HG02981 (cell line): Measurements from ENCODE around the gene PITPNC1.
"Not testable (repeated sequence)": the region's sequence is repeated elsewhere in the genome, so short reads cannot be mapped to it uniquely, and the experiment has no call there.

Source experiments
- ATAC-seq: cut with Tn5 transposase; IDR thresholded peaks from one replicate; pipeline ENCODE4 v1.9.1; 2021; ENCODE audit warnings: mild to moderate bottlenecking, moderate library complexity; ENCODE audit not compliant: unreplicated experiment

Gene PITPNC1

DNA sequence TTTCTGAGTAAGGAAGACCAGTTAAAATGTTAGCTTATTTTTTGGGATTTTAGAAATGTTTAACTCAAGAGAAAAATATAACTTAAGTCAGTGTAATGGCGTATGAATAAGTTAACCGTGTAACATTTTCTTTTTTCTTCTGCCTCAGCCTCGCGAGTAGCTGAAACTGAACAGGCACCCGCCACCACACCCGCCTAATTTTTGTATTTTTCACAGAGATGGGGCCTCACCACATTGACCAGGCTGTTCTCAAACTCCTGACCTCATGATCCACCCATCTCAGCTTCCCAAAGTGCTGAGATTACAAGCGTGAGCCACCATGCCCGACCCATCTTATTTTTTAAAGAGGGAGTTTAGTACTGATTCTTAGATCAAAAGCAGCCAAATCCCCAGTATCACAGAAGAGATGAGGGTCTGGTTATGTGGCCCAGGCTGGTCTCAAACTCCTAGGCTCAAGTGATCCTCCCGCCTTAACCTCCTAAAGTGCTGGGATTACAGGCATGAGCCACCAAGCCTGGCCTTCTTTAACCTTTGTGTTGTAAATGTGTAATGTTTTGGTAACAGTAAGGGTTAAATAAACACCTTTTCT lies 16.8 kb downstream of the PITPNC1 start:
- no peak for ATAC-seq

DNA sequence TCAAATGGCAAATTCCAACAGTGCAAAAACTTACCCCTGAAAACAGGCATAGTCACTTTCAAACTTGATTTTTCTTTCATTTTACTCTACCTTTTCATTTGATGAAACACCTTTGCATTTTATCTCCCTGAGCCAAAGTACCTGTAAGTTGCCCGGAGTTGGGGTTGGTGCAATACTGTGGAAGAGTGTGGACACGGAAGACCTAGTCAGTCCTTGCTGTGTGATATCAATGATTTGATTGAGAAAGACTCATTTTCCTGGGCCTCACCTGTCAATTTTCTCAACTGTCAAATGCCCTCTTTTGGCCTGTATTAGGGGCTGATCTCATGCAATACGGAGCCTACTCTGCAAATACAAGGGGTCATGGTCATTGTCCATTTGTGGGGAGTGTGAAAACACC lies 22.6 kb downstream of the PITPNC1 start:
- no peak for ATAC-seq

DNA sequence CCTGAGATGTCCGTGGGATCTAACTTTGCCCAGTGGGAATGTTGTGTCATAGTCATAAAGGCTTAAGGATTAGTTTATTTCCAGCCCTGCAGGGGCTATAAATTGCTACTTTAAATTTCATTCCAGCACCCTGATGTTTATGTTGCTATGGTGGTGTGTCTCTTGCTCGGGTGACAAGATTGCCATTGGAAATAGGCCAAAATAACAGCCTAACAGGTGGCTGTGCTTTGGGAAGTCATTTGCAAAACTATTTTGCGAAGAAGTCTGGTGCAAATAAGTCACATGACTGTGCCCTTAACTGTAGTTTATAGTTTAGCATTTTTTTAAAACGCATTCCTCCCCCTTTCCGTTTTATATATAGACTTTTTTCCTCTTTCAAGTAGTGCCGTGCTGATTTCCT lies 23.1 kb downstream of the PITPNC1 start:
- ATAC-seq = no peak

DNA sequence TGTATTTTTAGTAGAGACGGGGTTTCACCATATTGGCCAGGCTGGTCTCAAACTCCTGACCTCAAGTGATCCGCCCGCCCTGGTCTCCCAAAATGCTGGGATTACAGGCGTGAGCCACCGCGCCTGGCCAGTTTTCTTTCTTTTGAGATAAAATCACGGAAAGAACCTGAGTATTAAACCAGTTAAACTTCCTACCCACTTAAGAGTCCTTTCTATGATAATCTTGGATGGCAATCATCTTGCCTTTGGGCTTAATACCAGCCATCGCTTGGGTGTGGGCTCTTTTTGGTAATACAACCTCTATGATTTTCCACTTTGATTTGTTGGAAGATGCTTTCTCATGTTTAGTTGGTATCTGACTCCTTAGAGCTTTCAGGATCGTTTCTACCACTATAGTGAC lies 24.0 kb downstream of the PITPNC1 start:
- ATAC-seq = no peak

DNA sequence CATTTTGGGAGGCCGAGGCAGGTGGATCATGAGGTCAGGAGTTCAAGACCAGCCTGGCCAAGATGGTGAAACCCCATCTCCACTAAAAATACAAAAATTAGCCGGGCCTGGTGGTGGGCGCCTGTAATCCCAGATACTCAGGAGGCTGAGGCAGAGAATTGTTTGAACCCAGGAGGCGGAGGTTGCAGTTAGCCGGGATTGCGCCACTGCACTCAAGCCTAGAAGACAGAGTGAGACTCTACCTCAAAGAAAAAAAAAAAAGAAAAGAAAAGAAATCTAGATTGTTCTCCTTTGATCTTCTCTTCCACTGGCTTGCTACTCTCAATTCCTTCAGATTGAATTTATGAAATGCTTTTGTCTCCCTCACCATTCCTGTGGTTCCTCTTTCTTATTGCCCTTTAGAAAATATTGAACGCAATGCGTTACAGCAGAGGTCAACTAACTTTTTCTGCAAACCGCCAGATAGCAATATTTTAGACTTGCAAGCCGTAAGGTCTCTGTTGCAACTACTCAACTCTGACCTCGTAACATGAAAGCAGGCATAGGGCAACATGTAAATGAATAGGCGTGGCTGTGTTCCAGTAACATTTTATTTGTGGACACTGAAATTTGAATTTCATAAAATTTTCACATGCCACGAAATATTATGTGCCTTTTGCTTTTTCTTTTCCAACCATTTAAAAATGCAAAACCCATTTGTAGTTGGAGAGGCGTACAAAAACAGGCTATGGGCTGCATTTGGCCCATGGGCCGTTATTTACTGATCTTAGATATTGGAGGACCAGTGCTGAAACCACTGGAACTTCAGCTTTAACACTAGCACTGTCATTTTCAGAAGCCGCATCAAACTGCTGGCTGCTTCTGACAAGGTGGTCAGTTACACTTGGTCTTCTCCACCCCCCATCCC lies 24.8 kb downstream of the PITPNC1 start:
- no peak for ATAC-seq

DNA sequence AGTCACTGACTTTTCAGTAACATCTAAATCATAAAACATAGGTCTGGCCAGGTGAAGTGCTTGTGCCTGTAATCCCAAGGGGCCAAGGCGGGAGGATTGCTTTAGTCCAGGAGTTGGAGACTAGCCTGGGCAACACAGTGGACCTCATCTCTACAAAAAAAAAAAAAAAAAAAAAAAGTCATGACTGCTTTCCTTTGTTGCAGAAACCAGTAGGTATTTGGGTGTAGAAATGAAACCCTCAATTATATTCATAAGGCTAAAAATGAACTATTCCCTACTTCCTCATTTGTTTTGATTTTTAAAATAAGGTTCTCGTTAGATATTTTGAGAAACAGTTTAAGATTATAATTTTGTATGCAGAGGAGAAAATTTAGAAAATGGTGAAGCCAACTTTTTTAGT lies 26.0 kb downstream of the PITPNC1 start:
- ATAC-seq = no peak

DNA sequence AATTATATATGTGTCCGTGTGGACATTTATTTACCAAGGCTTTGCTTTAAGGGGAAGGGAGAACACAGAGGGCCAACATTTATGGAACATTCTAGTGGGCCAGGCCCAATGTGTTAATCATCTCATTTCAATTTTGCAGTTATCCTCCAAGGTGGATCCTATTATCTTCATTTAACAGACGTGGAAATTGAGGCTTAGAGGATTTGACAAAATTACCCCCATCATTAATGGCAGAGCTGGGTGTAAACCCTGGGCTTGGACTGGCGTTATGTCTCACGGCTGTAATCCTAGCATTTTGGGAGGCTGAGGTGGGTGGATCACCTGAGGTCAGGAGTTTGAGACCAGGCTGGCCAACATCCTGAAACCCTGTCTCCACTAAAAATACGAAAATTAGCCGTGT lies 26.4 kb downstream of the PITPNC1 start:
- no peak for ATAC-seq

DNA sequence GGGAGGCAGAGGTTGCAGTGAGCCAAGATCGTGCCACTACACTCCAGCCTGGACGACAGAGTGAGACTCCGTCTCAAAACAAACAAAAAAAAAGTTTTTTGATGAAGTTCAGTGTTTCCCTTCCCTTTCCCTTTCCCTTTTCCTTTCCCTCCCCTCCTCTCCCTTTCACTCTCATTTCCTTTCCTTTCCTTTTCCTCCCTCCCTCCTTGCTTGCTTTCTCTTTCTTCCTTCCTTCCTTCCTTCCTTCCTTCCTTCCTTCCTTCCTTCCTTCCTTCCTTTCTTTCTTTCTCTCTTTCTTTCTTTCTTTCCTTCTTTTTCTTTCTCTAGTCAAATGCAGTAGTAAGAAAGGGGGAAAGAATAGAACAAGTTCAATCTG lies 31.4 kb downstream of the PITPNC1 start:
- ATAC-seq = not testable (repeated sequence)

DNA sequence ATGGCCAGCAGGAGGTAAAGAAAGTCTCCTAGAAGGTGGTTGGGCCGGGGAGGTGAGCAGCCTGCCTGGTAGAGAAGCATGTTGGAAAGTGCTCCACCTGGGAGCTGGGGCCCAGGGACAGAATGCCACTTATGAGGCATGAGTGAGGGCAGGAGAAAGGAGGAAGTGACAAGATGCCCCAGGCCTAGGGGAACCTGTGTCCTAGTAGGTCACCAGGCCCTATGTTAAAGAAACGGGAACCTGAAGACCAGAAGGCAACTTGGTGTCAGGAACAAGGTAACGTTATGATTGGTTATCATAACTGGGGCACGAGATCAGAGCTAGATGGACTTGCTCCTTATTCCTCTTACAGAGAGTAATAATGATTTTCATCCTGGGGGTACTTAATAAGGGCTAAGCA lies 34.3 kb downstream of the PITPNC1 start:
- no peak for ATAC-seq

DNA sequence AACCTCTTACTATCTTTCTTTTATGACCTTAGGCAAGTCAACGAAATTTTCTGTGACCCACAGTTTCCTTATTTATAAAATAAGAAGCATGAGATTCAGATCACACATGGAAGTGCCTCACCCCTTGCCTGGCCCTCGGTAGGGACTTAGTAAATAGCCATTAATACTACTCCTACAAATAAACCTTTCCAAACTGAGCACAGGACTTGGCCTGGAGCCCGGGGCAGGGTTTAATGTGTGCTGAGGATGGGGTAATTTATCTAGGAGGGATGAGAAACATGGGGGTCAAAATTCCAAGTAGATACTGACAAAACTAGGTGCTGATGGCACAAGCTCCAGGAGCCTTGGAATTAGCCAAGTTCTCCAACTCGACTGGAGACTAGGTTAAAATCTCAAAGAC lies 35.0 kb downstream of the PITPNC1 start:
- no peak for ATAC-seq

DNA sequence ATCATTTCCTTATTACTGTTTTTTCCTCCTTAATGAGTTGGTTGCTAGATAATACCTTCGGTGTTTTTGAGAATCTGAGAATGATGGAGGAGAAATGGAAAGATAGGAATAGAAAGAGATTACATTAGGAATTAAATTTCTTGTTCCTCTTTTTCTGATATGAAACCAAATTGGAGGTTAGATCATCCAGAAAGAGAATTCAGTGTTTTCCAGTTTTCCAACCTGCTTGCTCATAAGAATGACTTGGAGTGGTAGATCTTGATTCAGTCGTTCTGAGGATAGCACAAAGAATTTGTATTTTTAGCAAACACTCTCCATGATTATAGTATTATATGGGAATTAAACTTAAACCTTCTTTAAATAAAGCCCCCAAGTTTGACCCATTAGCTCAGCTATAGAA lies 35.9 kb downstream of the PITPNC1 start:
- no peak for ATAC-seq

DNA sequence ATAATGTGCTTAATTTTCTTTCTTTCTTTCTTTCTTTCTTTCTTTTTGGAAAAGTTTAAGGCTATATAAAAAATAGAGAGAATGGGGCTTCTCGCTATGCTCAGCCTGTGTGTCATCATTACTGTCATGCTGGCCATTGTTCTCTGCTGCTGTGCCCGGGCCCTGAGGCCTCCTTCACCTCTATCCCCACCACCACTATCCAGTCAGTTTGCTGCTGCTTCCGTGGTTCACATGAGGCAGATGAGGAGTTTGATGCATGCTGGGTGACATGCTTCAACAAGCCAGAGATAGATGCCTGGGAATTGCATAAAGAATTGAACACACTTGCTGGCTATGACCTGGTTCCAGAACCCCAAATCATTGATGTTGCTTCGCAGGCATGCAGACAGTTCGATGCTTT lies 36.3 kb downstream of the PITPNC1 start:
- no peak for ATAC-seq

DNA sequence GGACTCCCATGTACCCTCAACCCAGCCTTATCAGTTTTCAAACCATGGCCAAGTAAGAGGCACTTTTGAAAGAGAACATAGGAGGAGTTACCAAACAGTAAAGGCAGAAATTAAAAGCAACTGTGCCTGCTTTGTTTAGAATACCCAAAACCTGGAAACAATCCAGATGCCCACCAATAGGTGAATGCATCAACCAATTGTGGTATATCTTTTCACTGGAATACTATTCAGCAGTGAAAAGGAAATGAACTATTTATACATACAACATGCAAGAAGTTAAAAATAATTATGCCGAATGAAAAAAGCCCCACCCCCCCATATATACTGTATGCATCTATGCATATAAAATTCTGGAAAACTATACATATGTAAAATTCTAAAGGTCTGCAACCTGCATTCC lies 37.0 kb downstream of the PITPNC1 start:
- no peak for ATAC-seq

DNA sequence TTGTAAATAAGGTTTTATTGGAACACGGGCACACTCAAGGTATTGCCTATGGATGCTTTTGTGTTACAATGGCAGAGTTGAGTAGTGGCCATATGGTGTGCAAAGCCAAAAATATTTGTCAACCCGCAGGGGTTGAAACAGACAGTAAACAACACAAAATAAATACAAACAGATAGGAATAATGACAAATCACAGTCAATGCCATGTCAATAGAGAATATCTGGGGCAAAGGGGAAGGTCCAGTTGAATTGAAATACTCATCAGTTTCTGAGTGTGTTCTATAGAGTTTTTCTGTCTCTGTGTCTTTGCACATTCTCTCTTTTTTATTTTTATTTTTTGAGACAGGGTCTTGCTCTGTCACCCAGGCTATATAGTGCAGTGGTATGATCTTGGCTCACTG lies 37.5 kb downstream of the PITPNC1 start:
- no peak for ATAC-seq

DNA sequence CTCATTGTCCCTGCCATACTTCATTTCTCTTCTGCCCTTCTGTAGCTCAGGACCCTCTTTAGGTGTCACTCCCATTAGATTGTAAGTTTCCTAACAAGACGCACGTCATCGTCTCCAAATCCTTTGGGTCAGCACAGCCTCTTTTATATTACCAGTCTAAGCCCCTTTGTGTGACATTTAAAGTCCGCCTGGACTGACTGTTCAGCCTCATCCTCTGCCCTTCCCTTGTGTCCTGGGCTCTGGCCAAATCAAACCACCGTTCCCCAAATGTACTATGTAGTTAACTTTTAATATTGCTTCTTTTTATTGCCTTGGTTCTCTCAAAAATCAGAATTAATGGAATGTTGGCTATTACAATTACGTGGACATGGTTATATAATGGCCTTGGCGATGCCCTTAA lies 38.2 kb downstream of the PITPNC1 start:
- ATAC-seq = no peak

DNA sequence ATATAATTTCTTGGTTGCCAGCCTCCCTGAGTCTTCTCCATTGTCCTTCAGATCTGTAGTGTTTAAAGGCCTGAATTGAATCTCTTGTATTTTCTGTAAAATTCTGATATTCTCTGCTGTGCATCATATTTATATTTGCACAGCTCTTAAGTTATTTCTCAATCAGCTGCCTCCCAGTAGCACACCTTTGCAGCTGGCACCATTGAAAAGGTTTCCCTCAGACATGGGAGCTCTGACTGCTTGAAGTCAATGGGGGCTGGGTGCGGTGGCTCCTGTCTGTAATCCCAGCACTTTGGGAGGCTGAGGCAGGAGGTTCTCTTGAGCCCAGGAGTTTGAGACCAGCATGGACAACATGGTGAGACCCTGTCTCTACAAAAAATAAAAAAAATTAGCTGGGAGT lies 40.4 kb downstream of the PITPNC1 start:
- ATAC-seq = no peak

DNA sequence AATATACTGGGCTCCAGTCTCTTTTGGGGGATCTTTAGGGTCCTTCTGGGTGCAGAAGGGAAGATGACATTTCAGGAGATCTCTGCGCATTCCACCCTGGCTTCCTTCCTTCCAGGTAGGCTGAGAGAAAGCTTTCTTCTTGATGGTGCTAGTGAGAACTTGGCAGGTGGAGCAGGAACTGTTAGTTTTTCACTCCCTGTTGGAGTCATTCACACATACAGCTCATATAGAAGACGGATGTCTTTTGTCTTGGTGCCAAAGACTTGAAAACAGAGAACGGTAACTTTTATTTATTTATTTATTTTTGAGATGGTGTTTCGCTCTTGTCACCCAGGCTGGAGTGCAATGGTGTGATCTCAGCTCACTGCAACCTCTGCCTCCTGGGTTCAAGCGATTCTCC lies 43.9 kb downstream of the PITPNC1 start:
- ATAC-seq = no peak

DNA sequence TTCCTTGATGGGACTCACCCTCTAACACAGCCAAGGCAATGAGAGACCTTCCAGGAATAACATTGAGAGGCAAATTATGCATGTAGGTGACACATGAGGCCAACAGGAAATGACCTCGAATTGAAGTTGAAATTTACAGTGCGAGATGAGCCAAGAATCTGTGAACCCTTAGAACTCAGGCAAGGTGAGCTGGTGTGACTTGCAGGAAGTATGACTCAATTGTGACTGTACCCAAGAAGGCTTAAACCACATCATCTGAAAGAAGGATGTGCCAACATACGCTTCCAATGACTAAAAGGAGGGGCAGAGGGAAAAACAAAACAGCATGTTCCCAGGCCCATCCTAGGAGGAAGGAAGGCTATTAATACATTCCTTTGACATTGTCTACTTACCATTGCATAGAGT lies 44.8 kb downstream of the PITPNC1 start:
- peak; percentile 56 for ATAC-seq

DNA sequence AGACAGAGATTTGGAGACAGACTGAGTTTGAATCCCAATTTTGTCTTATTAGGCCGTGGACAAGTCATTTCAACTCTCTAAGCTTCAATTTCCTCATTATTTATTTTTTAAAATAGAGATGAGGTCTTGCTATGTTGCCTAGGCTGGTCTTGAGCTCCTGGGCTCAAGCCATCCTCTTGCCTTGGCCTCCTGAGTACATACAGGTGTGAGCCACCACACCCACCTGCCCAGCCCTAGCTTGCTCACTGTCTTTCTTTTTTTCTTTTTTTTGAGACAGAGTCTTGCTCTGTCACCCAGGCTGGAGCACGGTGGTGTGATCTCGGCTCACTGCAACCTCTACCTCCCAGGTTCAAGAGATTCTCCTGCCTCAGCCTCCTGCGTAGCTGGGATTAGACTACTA lies 45.2 kb downstream of the PITPNC1 start:
- ATAC-seq = not testable (repeated sequence)

DNA sequence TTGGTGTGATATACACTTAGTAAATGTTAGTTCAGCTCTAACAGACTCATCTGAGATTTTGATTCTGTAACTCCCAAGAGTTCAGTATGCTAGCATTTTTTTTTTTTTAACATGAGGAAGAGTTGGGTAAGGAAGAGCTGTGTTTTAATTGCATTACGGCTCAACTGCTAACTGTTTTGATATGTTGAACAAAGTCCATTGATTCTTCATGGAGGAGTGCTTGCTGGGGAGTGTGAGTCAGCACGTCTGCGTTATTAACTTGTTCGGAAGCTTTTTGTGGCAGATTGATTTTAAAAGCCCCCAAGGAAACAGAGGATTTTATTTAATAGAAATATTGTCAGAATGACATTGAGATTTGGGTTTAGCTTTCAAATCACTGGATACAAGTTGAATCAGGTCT lies 45.8 kb downstream of the PITPNC1 start:
- ATAC-seq = no peak

DNA sequence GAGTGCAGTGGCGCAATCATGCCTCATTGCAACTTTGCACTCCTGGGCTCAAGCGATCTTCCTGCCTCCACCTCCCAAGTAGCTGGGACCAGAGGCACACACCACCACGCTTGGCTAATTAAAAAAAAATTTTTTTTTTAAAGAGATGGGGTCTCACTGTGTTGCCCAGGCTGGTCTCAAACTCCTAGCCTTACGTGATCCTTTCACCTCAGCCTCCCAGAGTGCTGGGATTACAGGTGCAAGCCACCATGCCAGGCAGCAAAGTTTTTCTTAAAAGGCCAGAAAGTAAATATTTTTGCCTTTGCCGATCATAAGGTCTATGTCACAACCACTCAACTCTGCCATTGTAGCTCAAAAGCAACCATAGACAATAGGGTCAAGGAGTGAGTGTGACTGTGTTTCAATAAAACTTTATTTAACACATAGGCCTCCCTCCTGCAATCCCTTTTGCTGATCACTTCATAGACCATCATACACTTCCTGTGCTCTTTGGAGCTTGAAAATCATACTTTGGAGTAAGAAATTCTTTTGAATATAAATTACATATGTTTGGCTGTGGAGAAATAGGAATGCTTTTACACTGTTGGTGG lies 48.6 kb downstream of the PITPNC1 start:
- no peak for ATAC-seq

DNA sequence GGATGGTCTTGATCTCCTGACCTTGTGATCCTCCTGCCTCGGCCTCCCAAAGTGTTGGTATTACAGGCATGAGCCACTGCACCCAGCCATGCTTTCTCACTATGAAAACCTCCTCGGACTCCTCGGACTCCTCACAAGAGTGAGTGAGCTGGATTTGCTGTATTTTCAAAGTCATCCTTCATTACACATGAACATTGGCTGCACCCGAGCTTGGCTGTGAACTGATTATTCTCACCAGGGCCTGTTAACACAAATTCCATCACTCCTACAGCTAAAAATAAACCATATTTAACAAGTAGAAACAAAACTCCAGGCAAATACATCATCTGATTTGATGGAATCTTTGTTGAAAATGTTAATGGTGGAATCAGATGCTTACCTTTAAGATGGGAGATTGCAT lies 50.3 kb downstream of the PITPNC1 start:
- ATAC-seq = no peak
